Gastroesophageal sphincter (tissue), 4 donors: ENCODE data around the gene HLCS. TPM values are rescaled to one million over a fixed set of nuclear protein-coding genes. Genes with fewer than 3 reads are reported as not detected.

Experiments
- ATAC-seq: fragments of 150-250 bp; one replicate; pipeline ENCODE4 v1.9.1; 2016; ENCODE audit warnings: mild to moderate bottlenecking, moderate library complexity
- H3K27ac ChIP-seq, 4 donors: fragments of 200-600 bp; sonication (generic) in 3 of 4; 1 replicate in 3 of 4; 2 replicates in 1 of 4; pipeline ENCODE4 v1.5.1; 2016 to 2019
- H3K27me3 ChIP-seq: fragments of 200-600 bp; sonication (generic); one replicate; pipeline ENCODE4 v1.5.1; 2019
- H3K36me3 ChIP-seq, 2 donors: fragments of 200-600 bp; sonication (generic); one replicate each; pipeline ENCODE4 v1.5.1; 2019; ENCODE audit warnings: control low read depth in 1 of 2
- H3K4me1 ChIP-seq, 3 donors: fragments of 200-600 bp; sonication (generic); 1 replicate in 2 of 3; 2 replicates in 1 of 3; pipeline ENCODE4 v1.5.1; 2016 to 2019; ENCODE audit warnings: control low read depth in 2 of 3
- H3K4me3 ChIP-seq, 2 donors: fragments of 200-600 bp; sonication (generic); one replicate each; pipeline ENCODE4 v1.5.1; 2019; ENCODE audit warnings: mild to moderate bottlenecking in 1 of 2, moderate library complexity in 1 of 2
- H3K9me3 ChIP-seq, 3 donors: fragments of 200-600 bp; sonication (generic); one replicate each; pipeline ENCODE4 v1.5.1; 2017 to 2019; ENCODE audit warnings: control low read depth in 2 of 3
- EP300 ChIP-seq: sonication (generic); formaldehyde crosslinking; IDR thresholded peaks from one replicate; pipeline ENCODE4 v1.6.1; 2017; ENCODE audit warnings: antibody characterized with exemption, mild to moderate bottlenecking
- POLR2A ChIP-seq, 2 donors: fragments of 450-650 bp; IDR thresholded peaks; one replicate each; pipeline ENCODE4 v1.6.1; 2017; ENCODE audit warnings: antibody characterized with exemption in 2 of 2, mild to moderate bottlenecking in 2 of 2, moderate library complexity in 1 of 2
- POLR2AphosphoS5 ChIP-seq: sonication (generic); formaldehyde crosslinking; IDR thresholded peaks from one replicate; pipeline ENCODE4 v1.6.1; 2017; ENCODE audit warnings: antibody characterized with exemption
- WGBS, 2 donors: methylation state at CpG; one replicate each; pipeline ENCODE4 v1.1.5; 2018; ENCODE audit warnings: low coverage in 1 of 2; 5-methylcytosine and 5-hydroxymethylcytosine counted together
- total RNA-seq, 4 donors: library from RNA; depleted of rRNA; stranded (reverse); fragments of >200 nt; gene quantifications; one replicate each; pipeline ENCODE4 v1.1.0, GENCODE V29; 2016
- TF ChIP-seq, protein P1 (sequence below), 4 experiments: fragments of 200-600 bp in 2 of 4; fragments of 450-650 bp in 2 of 4; sonication (generic) in 1 of 4; IDR thresholded peaks; one replicate each; pipeline ENCODE4 v1.5.1; 2017 to 2019; ENCODE audit warnings: antibody characterized with exemption in 4 of 4, mild to moderate bottlenecking in 2 of 4, moderate library complexity in 2 of 4

HLCS gene
- total RNA-seq, 4 donors from 2014 or later, result 14.4 to 33.3 (median 24.9) TPM

GRCh38 chr21:36928960-36929359 lies 37.5 kb downstream of the HLCS start:
- ATAC-seq, result no peak
- 80% methylated on average over 1 of the region's 5 CpGs; no CpG with 5 or more reads in 1 of the 2 donors for WGBS, 2 donors
- TF ChIP-seq, protein P1, sequence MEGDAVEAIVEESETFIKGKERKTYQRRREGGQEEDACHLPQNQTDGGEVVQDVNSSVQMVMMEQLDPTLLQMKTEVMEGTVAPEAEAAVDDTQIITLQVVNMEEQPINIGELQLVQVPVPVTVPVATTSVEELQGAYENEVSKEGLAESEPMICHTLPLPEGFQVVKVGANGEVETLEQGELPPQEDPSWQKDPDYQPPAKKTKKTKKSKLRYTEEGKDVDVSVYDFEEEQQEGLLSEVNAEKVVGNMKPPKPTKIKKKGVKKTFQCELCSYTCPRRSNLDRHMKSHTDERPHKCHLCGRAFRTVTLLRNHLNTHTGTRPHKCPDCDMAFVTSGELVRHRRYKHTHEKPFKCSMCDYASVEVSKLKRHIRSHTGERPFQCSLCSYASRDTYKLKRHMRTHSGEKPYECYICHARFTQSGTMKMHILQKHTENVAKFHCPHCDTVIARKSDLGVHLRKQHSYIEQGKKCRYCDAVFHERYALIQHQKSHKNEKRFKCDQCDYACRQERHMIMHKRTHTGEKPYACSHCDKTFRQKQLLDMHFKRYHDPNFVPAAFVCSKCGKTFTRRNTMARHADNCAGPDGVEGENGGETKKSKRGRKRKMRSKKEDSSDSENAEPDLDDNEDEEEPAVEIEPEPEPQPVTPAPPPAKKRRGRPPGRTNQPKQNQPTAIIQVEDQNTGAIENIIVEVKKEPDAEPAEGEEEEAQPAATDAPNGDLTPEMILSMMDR (IDR thresholded peaks at IDR 0.05), result no peak
- Histone ChIP-seq H3K27me3 (no peaks in the 10 kb centered on the region), H3K4me1 (peaks cover 0 to 26% (median 0%) of the 10 kb centered on the region in 3 donors), H3K27ac (no peak overlapping the region), H3K9me3 (no peaks in the 10 kb centered on the region), H3K36me3 (peaks cover 0 to 40% of the 10 kb centered on the region in 2 donors), H3K4me3 (no peak overlapping the region)

DNA sequence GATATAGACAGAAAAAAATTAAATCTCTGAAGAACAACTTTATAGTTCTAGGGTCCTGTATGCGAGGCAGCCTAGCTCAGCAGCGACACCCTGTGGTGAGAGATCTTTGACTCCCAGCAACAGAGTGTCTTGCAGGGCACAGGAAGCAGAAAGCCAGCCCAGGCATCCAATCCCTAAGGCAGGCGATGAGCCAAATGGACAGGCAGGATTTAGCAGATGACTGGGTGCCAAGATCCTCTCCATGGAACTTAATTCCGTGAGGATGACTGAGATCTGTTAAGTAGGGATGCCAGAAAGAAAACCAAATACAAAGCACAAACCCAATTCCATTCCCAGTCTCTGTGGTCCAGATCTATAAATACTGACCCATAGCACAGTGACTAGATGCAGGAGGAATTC lies 38.8 kb downstream of the HLCS start:
- WGBS, 2 donors, result 0 to 6% methylated on average over 3 to 4 of the region's 4 CpGs
- Histone ChIP-seq H3K27ac (no peak overlapping the region), H3K4me3 (no peak overlapping the region), H3K9me3 (no peaks in the 10 kb centered on the region), H3K27me3 (no peaks in the 10 kb centered on the region), H3K4me1 (peaks cover 0 to 25% (median 0%) of the 10 kb centered on the region in 3 donors), H3K36me3 (peaks cover 0 to 29% of the 10 kb centered on the region in 2 donors)
- TF ChIP-seq EP300 (no peak), POLR2AphosphoS5 (no peak)
- TF ChIP-seq, protein P1 (IDR thresholded peaks at IDR 0.05), result peak; percentile 75 to 90 (median 86)
- peak; percentile 74 for ATAC-seq

DNA sequence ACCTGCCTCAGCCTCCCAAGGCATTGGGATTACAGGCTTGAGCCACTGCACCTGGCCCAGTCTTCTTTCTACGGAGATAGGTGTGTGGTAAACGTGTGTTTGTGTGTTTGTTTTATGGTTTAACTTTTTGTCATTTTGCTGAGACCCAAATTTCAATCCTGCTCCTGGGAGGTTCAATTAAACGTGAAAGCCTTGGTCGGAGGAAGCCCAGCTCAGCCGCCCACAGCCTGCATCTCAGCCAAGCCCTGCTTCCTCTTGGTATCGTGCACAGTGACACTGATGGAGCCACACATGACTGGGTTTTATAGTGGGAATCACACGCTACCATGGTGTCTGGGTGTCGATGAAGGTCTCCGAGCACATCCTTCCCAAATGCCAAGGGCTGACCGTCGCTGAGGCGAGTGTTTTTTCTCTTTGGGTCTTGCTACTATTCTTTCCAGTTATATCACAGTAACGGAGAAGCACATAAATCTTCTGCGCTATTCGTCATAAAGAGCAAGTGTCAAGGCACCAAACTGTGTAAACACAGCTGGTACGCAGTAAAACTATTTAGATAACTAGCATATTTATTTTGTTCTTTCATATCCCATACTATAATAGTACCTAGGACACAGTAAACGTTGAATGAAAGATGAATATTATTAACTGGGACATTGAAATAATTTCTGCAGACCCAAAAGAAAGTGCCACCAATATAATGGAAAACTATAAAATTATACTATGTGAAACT lies 39.3 kb downstream of the HLCS start:
- ATAC-seq, result no peak
- 69% methylated on average over 12 to 14 of the region's 17 CpGs for WGBS, 2 donors
- Histone ChIP-seq H3K4me3 (no peak overlapping the region), H3K4me1 (peaks cover 0 to 20% (median 0%) of the 10 kb centered on the region in 3 donors), H3K9me3 (no peaks in the 10 kb centered on the region), H3K36me3 (peaks cover 0 to 26% of the 10 kb centered on the region in 2 donors), H3K27ac (no peak overlapping the region), H3K27me3 (no peaks in the 10 kb centered on the region)
- TF ChIP-seq, protein P1 (IDR thresholded peaks at IDR 0.05), result no peak
- no peak for TF ChIP-seq POLR2AphosphoS5
- TF ChIP-seq EP300, result no peak
- no peak for TF ChIP-seq POLR2A (IDR thresholded peaks at IDR 0.05)

GRCh38 chr21:36923270-36923669 lies 43.2 kb downstream of the HLCS start:
- WGBS, 2 donors, result 83 to 86% methylated on average over 13 of the region's 14 CpGs
- Histone ChIP-seq H3K9me3 (no peaks in the 10 kb centered on the region), H3K4me3 (no peak overlapping the region), H3K36me3 (peaks cover 0 to 11% of the 10 kb centered on the region in 2 donors), H3K27ac (no peak overlapping the region), H3K27me3 (no peaks in the 10 kb centered on the region), H3K4me1 (peaks cover 0 to 15% (median 0%) of the 10 kb centered on the region in 3 donors)
- no peak for ATAC-seq
- TF ChIP-seq EP300 (no peak), POLR2AphosphoS5 (no peak), POLR2A (IDR thresholded peaks at IDR 0.05) (no peak)
- TF ChIP-seq, protein P1 (IDR thresholded peaks at IDR 0.05), result no peak

GRCh38 chr21:36922861-36923260 lies 43.6 kb downstream of the HLCS start:
- Histone ChIP-seq H3K4me1 (peaks cover 0 to 15% (median 0%) of the 10 kb centered on the region in 3 donors), H3K4me3 (no peak overlapping the region), H3K27ac (no peak overlapping the region), H3K27me3 (no peaks in the 10 kb centered on the region), H3K9me3 (no peaks in the 10 kb centered on the region), H3K36me3 (peaks cover 0 to 11% of the 10 kb centered on the region in 2 donors)
- 80% methylated on average over 2 of the region's 18 CpGs; no CpG with 5 or more reads in 1 of the 2 donors for WGBS, 2 donors
- ATAC-seq, result no peak
- TF ChIP-seq, protein P1 (IDR thresholded peaks at IDR 0.05), result no peak
- no peak for TF ChIP-seq POLR2A (IDR thresholded peaks at IDR 0.05)
- TF ChIP-seq POLR2AphosphoS5, result no peak
- no peak for TF ChIP-seq EP300
